Panc1 (cell line): ENCODE results near the gene ALG14. TPM values are rescaled to one million over a fixed set of nuclear protein-coding genes. Genes with fewer than 3 reads are reported as not detected.
"Not testable (repeated sequence)": the region's sequence is repeated elsewhere in the genome, so short reads cannot be mapped to it uniquely, and the experiment has no call there.

Source experiments
- ATAC-seq: fragments of 200-7000 bp; cut with Tn5 transposase; 2 replicates; pipeline ENCODE4 v1.9.1; 2020; ENCODE audit warnings: mild to moderate bottlenecking, moderate library complexity
- BruUV-seq: library from RNA; stranded (reverse); fragments of 400-500 nt; replicated peaks from 2 replicates; lab custom pipeline; 2021; lab: Mats Ljungman, UMichigan
- CTCF ChIA-PET: fragments of 300-600 bp; sonication (Branson Sonifier 250); formaldehyde crosslinking; loops from one replicate; lab custom pipeline; 2022; ENCODE audit warnings: antibody characterized with exemption; lab: Charles Lee
- POLR2A ChIA-PET: fragments of 300-600 bp; sonication (Branson Sonifier 250); formaldehyde crosslinking; loops from one replicate; lab custom pipeline; 2022; ENCODE audit warnings: antibody characterized with exemption; lab: Charles Lee
- DNase-seq: peaks from one replicate; pipeline ENCODE4 v3.0.0-alpha.2; 2010; ENCODE audit warnings: low read depth, low spot score
- H3K27ac ChIP-seq: 2 replicates; pipeline ENCODE4 v1.5.1; 2011; ENCODE audit warnings: mild to moderate bottlenecking, low read length, inconsistent platforms
- H3K27me3 ChIP-seq: fragments of 200-500 bp; sonication (Bioruptor generic); 2 replicates; pipeline ENCODE4 v1.6.0; 2014; ENCODE audit warnings: low read length, inconsistent platforms; ENCODE audit not compliant: control insufficient read depth, insufficient read depth
- H3K36me3 ChIP-seq: fragments of 200-500 bp; sonication (Bioruptor generic); 2 replicates; pipeline ENCODE4 v1.5.1; 2014; ENCODE audit warnings: inconsistent platforms, mild to moderate bottlenecking, low read length, moderate library complexity; ENCODE audit not compliant: control insufficient read depth, insufficient read depth
- H3K4me1 ChIP-seq: 2 replicates; pipeline ENCODE4 v1.5.1; 2011; ENCODE audit warnings: inconsistent platforms, mild to moderate bottlenecking, low read length, moderate library complexity; ENCODE audit not compliant: control insufficient read depth, insufficient read depth
- H3K4me3 ChIP-seq, 2 experiments: 2 replicates each; pipeline ENCODE4 v1.5.1; 2011 to 2012; ENCODE audit warnings: low read depth in 2 of 2, low read length in 2 of 2, mild to moderate bottlenecking in 2 of 2, inconsistent platforms in 1 of 2, moderate library complexity in 1 of 2
- H3K9me3 ChIP-seq: fragments of 200-500 bp; sonication (Bioruptor generic); 2 replicates; pipeline ENCODE4 v1.5.1; 2014; ENCODE audit warnings: low read depth, mild to moderate bottlenecking, inconsistent platforms, low read length, moderate library complexity; ENCODE audit not compliant: control insufficient read depth, insufficient read depth
- CTCF ChIP-seq: fragments of 450-650 bp; IDR thresholded peaks from 2 replicates; pipeline ENCODE4 v1.5.1; 2017; ENCODE audit warnings: mild to moderate bottlenecking
- POLR2AphosphoS5 ChIP-seq: IDR thresholded peaks from 2 replicates; pipeline ENCODE4 v1.6.1; 2012; ENCODE audit warnings: mild to moderate bottlenecking, low read depth, low read length, moderate library complexity
- REST ChIP-seq, 2 experiments: IDR thresholded peaks; 2 replicates each; pipeline ENCODE4 v1.6.1; 2011 to 2012; ENCODE audit warnings: low read depth in 2 of 2, control low read depth in 1 of 2, low read length in 1 of 2, mild to moderate bottlenecking in 1 of 2, moderate library complexity in 1 of 2; ENCODE audit not compliant: insufficient read depth in 1 of 2
- SIN3A ChIP-seq: IDR thresholded peaks from 2 replicates; pipeline ENCODE4 v1.6.1; 2012; ENCODE audit warnings: low read depth, mild to moderate bottlenecking, low read length, moderate library complexity, borderline replicate concordance; ENCODE audit not compliant: insufficient read depth
- TCF7L2 ChIP-seq: IDR thresholded peaks from 2 replicates; pipeline ENCODE4 v1.6.1; 2011; ENCODE audit warnings: mild to moderate bottlenecking, low read depth, low read length, inconsistent platforms
- in situ Hi-C: cut with HindIII; loops from 2 replicates; pipeline ENCODE4 v1.10.0; 2016; ENCODE audit warnings: low sequenced_read_pairs, low pct_unique_long_range_greater_than_20kb
- intact Hi-C: fragments of 100-400 bp; cut with micrococcal nuclease; formaldehyde crosslinking; loops from one replicate; pipeline ENCODE4 v1.10.0; 2022; ENCODE audit not compliant: unreplicated experiment
- total RNA-seq: library from RNA; stranded (reverse); gene quantifications from one replicate; pipeline ENCODE4 v1.2.1, GENCODE V29; 2021; ENCODE audit not compliant: unreplicated experiment

ALG14 gene
- total RNA-seq, 1 experiment from 2014 or later, result 4.1 TPM

GRCh38 chr1:94998114-94998513 is 74.6 kb downstream of the ALG14 start:
- no peak overlapping the region for H3K27ac ChIP-seq
- H3K9me3 ChIP-seq, result no peaks in the 10 kb centered on the region
- no peaks in the 10 kb centered on the region for H3K27me3 ChIP-seq
- H3K4me3 ChIP-seq, result no peak overlapping the region
- H3K4me1 ChIP-seq, result peaks cover 2% of the 10 kb centered on the region
- BruUV-seq, result no TSS peak
- intact Hi-C loops, result no loop called here
- DNase-seq (no peak), ATAC-seq (no peak)
- TF ChIP-seq CTCF (no peak), TCF7L2 (no peak), SIN3A (no peak), POLR2AphosphoS5 (no peak), REST (IDR thresholded peaks at IDR 0.05; ENCODE audit: insufficient read depth in 1 of 2, low read depth in 2 of 2, low read length in 1 of 2) (no peak)
- POLR2A ChIA-PET, result no interaction called here
- CTCF ChIA-PET, result no interaction called here
- no peaks in the 10 kb centered on the region for H3K36me3 ChIP-seq
- in situ Hi-C loops, result no loop called here

- H3K27me3 ChIP-seq, H3K4me3 ChIP-seq, in situ Hi-C loops, intact Hi-C loops, H3K27ac ChIP-seq, H3K4me1 ChIP-seq, POLR2A ChIA-PET, DNase-seq, H3K36me3 ChIP-seq, ATAC-seq, CTCF ChIA-PET, H3K9me3 ChIP-seq, BruUV-seq: not testable (repeated sequence)
Measured at GRCh38 chr1:94995536-94995935, 77.2 kb downstream of the ALG14 start.

DNA sequence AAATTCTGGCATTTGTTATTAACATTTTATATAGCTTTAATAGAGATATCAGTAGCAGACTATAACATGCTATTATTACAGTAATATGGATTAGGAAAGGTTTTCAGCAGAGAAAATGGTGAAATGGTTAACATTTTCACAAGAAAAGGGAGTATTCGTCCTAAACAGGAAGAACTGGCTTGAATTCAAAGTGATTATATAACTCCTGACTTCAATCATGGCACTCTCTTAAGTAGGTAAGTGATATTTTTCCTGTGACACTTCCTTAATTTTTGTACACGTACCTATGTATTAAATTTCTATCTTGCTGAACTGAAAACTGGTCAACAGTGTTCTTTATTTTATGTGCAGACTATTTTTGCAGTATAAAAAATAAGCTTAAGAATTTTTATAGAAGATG is 77.9 kb downstream of the ALG14 start:
- no peak for ATAC-seq
- no TSS peak for BruUV-seq
- intact Hi-C loops, result no loop called here
- Histone ChIP-seq H3K27ac (no peak overlapping the region), H3K27me3 (no peaks in the 10 kb centered on the region), H3K9me3 (no peaks in the 10 kb centered on the region), H3K4me1 (peaks cover 2% of the 10 kb centered on the region; the same call in 1 of the 2 replicates), H3K4me3 (no peak overlapping the region), H3K36me3 (no peaks in the 10 kb centered on the region)
- TF ChIP-seq POLR2AphosphoS5 (no peak), CTCF (no peak), SIN3A (no peak), TCF7L2 (no peak), REST (IDR thresholded peaks at IDR 0.05; ENCODE audit: insufficient read depth in 1 of 2, low read depth in 2 of 2, low read length in 1 of 2) (no peak)
- ChIA-PET CTCF (no interaction called here), POLR2A (no interaction called here)
- no peak for DNase-seq
- in situ Hi-C loops, result no loop called here
